Stimulated activated CD4-positive, alpha-beta T cell treated with anti-CD3 and anti-CD28 coated beads, Interleukin-1b, Interleukin-23, amount 100 ng/mL, for 1 hour (primary cell): Measurements from ENCODE around the gene CDC42BPG.
A peak's percentile ranks its signal among the peaks of the same experiment; 100 is the strongest.

Source experiments
- DNase-seq, 2 donors: peaks; one replicate each; pipeline ENCODE4 v3.0.0-alpha.2; 2020; ENCODE audit warnings: low read depth in 2 of 2

The CDC42BPG gene

DNA sequence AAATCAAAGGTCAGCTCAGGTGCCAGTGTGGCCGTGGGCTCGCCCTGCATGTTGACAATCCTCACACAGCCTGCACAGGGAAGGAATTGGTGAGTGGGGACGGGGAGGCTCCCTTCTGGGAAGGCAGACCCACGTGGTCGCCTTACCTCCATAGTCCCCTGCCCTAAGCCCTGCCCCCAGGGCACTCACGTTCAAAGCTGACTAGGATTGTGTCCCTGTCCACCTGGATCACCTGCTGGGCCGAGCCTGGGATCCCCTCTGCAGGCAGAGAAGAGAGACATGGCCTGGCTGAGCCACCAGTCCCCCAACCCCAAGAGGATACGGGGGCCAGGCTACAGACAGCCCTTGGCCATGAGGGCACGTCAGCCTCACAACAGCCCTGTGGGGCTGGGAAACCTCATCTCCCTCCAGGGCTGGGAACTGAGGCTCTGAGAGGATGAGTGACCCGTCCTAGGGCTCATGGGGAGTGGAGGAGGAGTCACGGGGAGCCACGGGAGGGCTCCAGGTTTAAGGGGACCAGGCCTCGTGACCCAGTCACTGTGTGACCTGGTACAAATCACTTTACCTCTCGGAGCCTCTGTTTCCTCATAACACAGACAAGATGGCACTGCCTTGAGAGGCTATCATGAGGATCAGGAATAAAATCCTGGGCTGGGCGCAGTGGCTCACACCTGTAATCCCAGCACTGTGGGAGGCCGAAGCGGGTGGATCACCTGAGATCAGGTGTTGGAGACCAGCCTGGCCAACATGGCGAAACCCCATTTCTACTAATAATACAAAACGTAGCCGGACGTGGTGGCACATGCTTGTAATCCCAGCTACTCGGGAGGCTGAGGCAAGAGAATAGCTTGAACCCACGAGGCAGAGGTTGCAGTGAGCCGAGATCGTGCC, 54.0 kb downstream of the CDC42BPG start:
- DNase-seq: no peak

DNA sequence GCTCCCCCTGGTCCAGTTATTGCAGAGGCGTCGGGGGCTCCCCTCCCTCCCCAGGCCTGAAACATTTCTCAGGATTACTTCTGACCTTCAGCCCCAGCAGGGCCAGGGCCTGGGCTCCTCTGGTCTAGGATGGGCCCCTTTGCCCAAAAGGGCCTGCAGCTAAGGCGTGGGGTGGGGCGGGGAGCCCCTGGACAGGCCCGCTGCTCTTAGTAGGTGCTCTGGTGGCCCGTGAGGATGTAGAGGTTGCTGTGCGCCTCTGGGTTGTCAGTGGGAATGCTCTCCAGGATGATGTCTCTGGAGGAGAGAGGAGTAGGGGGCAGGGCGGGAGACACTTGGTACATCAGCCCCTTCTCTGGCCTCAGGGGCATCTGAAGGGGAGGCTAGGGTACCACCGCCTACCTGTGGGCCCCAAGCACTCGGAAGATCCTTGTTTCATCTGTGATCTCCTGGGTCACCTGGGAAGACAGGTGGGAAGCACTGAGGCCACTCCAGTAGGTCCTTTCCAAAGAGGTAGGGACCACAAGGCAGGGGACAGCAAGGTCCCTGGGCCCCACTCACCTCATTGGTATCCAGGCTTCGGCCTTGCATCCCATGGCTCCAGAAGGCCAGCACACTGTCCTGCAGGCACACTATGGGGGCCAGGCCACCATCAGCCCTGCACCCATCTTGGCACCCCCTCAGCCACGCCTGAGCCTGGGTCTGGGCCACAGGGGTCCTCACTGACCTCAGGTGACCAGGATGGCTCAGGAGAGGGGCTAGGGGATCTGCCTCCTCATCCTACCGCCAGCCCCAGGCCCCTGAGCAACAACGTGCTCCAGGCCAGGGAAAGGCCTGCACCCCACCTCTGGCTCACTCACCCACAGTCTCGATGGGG, 54.9 kb downstream of the CDC42BPG start:
- DNase-seq: no peak

DNA sequence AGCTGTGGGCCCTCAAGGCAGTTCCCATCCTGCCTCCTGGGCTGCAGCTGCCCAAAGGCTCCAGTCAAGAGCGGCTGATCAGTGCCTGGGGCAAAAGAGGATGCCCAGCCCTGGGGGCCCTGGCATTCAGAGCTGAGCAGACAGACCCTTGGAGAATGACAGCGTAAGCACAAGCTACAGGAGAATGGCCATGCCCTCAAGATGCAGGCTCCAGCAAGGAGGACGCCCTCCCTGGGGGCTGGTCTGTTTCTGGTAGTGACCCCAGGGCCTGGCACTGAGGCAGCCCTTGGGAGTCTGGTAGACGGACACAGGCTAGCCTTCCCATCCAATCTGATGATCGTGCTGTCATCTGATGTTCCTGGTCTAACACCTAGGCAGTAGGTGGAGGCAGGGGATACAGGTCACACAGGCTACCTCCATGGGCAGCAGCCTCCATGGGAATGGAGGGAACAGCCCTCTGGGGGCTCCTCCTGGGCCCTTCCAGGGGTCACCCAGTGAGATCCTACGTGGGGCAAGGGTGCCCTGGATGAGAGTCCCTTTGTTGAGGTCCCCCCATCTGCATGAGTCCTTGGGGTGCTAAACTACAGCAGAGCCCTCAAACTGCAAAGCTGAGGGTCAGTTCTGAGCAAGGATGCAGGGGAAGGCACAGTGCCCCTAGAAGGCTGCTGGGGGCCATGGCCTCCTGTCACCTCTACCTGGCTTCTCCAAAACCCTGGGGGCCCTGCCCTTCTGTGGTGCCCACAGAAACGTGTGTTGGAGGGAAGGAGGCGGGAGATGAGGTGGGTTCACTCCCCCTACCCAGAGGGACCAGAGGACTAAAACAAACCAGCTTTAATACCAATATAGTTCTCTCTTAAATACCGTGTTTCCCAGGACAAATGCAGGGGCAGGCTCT, 55.9 kb downstream of the CDC42BPG start:
- no peak for DNase-seq

GRCh38 chr11:64787526-64788320, 56.7 kb downstream of the CDC42BPG start:
- no peak for DNase-seq

DNA sequence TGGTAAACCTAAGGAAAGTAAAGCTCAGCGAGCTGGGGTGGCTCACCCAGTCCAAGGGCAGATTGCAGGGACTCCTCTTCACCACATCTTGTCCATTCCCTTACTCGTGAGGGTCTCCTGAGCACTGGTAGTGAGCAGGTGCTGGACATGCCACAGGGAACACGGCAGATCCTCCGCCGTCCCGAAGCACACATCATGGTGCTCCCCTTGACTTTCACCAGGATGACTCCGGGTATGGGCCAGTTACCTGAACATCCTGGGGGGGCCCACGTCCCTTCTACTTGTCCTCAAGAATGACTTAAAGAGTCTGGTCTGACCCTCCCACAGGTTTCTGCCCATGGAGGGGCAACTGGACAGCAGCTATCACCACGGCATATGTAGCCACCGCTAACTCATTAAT, 58.1 kb downstream of the CDC42BPG start:
- DNase-seq: no peak

DNA sequence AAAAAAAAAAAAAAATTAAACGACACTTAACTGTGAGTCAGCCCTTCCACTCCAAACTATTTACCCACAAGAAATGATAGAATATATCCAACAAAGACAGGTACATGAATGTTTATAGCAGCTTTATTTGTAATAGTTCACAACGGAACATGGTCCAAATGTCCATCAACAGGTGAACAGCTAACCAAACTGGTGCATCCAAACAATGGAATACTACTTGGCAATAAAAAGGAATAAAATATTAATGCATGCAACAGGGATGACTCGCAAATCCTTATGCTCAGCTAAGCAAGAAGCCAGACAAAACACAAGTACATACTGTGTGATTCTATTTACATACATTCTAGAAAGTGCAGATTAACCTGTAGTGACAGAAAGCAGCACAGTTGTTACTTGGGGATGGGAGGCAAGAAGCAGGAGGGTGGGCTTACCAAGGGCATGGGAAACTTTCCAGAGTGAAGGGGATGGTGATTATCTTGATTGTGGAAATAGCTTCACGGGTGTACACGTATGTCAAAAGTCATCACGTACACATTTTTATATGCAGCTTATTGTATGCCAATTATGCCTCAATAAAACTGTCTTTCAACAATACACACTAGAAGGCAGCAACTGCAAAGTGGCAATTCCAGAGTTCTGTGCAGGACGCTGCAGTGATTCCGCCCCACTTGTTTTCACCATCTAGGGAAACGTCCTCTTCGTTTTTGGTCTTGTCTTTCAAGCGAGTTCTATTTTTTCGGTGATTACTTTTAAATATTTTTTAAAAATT, 59.5 kb downstream of the CDC42BPG start:
- no peak for DNase-seq

- peak; percentile 94 to 99 for DNase-seq
These were observed 65.8 kb downstream of the CDC42BPG start, which contains the start of gene SF1 for GRCh38 chr11:64778473-64779298. Gene SF1, minus strand, starts transcription at chr11:64778542. Its CDS starts 150 bp downstream, at chr11:64778392.

DNA sequence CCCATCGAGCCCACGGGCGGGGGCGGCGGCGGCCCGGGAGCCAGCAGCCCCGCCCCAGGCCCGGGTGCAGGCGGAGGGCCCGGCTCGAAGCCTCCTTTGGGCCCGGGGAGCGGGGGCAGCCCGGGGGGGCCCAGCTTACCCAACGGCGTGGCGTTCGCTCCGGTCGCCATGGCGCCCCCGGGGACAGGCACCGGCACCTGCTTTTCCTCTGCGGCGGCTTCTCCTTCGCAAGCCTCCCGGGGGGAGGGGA, 66.3 kb downstream of the CDC42BPG start:
- no peak for DNase-seq

GRCh38 chr11:64777449-64778222, 66.8 kb downstream of the CDC42BPG start:
- peak; percentile 59 to 60 for DNase-seq

DNA sequence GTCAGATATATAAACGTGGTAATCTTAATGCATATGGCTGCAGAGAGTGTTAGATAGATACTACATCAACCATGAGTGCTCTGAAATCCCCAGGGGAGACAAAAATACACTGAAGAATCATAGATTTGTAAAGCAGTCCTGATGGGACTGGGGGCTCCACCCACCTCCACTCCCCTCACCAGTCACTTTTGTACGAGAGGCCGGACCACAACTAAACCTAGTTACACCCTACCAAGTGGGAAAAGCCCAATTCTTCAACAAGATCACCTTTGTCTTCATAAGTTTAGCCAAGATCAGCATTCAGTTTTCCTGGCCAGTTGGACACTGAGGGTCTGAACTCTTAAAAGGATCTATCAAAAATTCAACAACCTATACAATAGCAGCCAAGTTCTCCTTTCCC, 67.6 kb downstream of the CDC42BPG start:
- no peak for DNase-seq

DNA sequence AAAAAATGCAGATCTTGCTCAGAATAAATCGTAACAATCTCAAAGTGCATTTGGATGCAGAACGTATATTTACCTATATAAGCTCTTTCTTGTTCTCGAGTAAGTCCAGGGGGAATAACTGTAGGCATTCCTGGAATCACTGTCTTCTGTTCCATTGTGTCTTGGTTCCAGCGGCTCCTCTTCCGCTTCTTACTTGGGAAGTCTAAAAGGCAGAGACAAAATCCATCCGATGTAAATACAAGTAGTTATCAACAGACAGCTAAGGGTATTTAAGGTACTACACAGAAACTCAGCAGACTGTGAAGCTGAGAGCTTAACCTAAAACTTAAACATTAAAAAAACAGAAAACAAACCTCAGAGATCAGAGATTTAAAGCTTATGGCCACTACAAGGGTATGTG, 68.0 kb downstream of the CDC42BPG start:
- DNase-seq: no peak

DNA sequence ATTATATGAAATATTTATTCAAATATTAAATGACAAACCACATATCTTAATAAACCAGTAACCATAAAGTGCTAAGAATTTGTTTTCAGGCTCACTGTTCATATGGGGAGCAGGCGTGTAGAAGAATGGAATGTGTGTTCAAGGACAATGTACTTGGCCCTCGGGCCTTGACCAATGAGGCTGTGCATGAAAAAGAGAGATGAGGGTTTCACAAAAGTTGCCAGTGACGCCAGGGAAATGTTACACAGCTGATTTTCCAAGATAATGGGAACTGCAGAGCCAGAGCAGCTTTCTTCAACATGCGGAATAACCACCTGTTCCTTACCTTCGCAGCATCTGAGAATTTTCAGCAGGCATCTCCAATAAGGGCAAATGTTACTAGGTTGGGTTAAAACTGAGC, 70.3 kb downstream of the CDC42BPG start:
- DNase-seq: no peak
